ENCODE data around the gene ALS2CL.

Gene ALS2CL

GRCh38 chr3:46626039-46626438 is 67.4 kb downstream of the ALS2CL start:
- no peak for DNase-seq

GRCh38 chr3:46624975-46625490 is 68.4 kb downstream of the ALS2CL start:
- DNase-seq = no peak

- DNase-seq = no peak
Observed at GRCh38 chr3:46624533-46624932, 68.9 kb downstream of the ALS2CL start.

GRCh38 chr3:46619845-46620778 is 73.4 kb downstream of the ALS2CL start:
- no peak for DNase-seq
